HG03439 (cell line): Measurements from ENCODE around the gene E2F2.
A peak's percentile ranks its signal among the peaks of the same experiment; 100 is the strongest.
"Not testable (repeated sequence)": the region's sequence is repeated elsewhere in the genome, so short reads cannot be mapped to it uniquely, and the experiment has no call there.

Source experiments
- ATAC-seq: cut with Tn5 transposase; IDR thresholded peaks from one replicate; pipeline ENCODE4 v1.9.1; 2021; ENCODE audit warnings: mild to moderate bottlenecking, moderate library complexity; ENCODE audit not compliant: unreplicated experiment

The E2F2 gene

GRCh38 chr1:23551849-23552248, 20.8 kb upstream of the E2F2 start:
- no peak for ATAC-seq

GRCh38 chr1:23548704-23549143, 17.7 kb upstream of the E2F2 start:
- ATAC-seq: no peak

DNA sequence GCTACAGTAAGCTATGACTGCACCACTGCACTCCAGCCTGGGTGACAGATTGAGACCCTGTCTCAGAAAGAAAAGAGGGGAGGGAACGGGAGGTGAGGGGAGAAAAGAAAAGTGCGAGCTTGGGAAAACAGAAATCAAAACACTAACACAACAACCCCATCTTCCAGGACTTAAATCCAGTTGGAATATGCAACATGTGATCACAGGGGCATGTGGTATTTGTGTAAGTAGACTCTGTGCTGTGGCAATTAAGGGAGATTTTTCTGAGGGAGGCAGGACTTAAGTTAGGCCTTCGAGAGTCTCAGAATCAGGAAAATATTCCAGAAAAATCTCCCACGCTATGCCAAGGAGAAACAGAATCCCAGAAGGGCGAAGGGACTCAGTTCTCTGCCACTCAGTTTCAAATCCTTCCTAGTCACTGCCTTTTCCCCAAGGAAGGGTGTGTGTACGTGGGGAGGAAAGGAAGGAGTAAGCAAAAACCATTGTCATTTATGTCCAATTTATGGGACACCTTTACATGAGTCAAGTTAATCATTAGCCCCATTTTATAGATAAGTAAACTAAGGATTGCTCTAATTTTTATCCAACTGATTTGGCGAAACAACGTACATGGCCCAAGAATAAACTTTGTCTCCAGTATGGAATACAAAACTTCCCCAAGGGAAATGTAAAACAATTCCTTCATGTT, 16.0 kb upstream of the E2F2 start:
- no peak for ATAC-seq

GRCh38 chr1:23545851-23546250, 14.8 kb upstream of the E2F2 start:
- ATAC-seq: no peak

DNA sequence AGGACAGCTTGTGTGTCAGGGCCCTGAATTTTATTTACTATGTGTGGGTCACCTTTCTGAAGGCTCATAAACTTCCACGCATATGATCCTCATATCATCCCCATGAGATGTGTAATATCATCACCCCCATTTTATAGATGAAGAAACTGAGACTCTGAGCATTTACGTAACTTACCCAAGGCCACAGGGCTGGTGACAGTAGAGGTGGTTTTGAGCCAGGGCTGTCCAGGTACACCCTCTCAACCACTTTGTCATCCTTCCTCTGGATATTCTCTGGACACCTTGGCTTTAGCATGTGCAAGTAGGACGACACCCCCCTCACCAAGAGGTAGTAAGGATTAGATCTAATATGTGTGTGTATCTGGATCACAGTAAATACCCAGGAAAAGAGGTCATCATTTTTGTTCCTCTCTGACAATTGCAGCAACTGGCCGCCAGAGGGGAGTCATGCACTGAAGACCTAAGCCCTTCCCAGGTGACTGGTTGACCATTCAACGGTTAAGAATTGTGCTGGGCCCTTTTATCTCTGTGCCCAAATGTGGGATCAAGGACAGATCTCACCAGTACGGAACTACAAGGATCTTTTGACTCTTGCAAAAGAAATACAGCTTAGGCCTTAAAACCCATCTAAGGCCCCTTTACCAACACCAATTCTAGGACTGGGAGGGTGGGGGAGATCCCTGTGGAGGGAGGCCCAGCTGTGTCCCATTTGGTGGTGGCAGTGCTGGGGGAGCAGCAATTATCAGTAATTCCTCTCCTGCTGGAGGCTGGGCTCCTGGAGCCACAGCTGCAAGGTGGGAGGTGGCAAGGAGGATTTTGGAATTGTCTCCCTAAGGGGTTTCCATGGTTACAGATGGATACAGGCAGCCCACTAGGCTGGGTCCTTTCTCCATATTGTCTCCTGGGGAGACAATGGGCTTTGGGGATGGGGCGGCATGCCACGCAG, 13.7 kb upstream of the E2F2 start:
- no peak for ATAC-seq

DNA sequence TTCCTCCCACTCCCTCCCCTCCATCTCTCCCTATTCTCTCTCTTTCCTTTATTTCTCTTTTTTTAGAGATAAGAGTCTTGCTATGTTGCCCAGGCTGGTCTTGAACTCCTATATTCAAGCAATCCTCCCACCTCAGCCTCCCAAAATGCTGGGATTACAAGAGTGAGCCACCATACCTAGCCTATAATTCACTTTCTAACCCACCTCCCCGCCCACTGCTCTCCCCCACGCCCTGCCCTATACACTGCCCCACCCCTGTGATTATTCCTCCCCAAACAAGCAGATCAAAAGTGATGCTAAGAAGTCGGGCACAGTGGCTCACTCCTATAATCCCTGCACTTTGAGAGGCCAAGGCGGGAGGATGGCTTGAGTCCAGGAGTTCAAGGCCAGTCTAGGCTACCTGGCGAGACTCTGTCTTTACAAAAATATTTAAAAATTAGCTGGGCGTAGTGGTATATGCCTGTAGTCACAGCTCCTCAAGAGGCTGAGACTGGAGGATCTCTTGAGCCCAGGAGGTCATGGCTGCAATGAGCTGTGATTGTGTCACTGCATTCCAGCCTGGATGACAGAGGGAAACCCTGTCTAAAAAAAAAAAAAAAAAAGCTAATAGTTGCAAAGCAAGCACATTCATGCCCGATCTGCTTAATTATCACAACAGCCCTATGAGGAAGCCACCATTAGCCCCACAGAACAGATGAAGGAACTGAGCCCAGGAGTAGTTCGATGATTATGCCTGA, 12.8 kb upstream of the E2F2 start:
- no peak for ATAC-seq

GRCh38 chr1:23542940-23543339, 11.9 kb upstream of the E2F2 start:
- not testable (repeated sequence) for ATAC-seq

- ATAC-seq: peak; percentile 78
Measured at GRCh38 chr1:23539698-23540266, 8.7 kb upstream of the E2F2 start.

DNA sequence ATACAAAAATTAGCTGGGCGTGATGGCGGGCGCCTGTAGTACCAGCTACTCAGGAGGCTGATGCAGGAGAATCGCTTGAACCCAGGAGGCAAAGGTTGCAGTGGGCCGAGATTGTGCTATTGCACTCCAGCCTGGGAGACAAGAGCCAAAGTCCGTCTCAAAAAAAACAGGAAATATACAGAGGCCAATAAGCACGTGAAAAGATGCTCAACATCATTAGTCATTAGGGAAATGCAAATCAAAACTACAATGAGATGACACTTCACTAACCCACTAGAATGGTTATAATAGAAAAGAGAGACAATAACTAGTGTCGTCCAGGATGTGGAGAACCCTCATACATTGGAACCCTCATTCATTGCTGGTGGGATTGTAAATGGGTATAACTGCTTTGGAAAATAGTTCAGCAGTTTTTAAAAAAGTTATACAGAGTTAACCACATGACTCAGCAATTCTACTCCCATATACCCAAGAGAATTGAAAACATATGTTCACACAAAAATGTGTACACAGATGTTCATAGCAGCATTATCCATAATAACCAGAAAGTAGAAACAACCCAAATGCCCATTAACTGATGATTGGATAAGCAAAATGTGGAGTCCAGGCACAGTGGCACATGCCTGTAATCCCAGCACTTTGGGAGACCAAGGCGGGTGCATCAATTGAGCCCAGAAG, 6.4 kb upstream of the E2F2 start:
- no peak for ATAC-seq

DNA sequence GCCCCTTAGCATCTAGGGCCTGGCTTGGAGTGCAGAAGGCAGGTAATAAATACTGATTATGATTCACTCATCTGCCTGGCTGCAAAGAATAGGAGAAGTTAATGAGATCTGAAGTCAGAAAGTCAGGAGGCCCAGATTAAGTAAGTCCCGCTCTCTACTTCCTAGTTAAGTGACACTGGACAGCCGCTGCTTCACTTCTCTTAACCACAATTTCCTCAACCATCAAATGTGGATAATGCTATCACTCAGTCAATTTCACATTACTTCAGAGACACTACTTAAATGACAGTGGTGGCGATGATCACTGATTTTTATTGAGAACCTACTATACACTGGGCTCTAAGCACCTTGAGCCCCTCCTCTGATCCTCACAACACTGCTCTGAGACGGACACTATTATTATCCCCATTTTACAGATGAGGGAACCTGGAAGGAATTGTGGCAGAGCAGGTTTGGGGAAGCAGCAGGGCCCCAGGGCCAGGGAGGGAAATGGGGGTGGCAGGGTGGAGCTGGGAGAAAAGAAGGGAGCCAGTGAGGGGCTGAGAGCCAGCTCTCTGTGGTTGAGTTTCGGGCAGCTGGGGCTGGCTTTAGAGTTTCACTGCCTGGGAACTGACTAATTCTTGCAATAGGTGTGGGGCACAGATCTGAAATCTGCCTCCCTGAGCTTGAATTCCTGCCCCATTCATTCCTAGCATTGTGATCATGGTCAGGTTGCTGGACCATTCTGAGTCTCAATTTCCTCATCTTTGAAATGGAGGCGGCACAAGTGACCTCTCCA, 2.4 kb upstream of the E2F2 start:
- ATAC-seq: no peak

DNA sequence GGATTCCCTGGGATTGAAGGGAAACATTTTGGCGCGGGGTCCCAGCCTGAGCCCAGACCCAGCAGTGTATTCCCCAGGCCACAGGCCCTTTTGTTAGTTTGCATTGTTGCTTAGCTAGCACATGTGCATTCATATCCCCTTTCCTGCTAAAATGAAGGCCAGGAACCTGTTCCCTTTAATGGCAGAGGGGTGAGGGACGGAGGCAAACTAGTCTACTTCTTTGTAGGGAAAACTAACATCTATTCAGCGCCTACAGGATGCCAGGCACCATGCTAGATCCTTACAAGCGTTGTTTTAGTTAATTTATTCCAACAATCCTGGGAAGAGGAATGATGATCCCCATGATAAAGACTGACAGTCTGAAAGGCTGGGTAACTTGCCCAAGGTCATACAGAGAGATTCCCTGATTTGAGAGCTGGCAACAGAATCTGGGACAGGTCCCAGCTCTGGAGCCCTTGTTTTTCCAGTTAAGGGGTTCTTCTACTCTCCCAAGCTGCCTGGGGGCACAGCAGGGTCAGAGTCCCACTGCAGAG, 595 bp upstream of the E2F2 start:
- ATAC-seq: no peak

DNA sequence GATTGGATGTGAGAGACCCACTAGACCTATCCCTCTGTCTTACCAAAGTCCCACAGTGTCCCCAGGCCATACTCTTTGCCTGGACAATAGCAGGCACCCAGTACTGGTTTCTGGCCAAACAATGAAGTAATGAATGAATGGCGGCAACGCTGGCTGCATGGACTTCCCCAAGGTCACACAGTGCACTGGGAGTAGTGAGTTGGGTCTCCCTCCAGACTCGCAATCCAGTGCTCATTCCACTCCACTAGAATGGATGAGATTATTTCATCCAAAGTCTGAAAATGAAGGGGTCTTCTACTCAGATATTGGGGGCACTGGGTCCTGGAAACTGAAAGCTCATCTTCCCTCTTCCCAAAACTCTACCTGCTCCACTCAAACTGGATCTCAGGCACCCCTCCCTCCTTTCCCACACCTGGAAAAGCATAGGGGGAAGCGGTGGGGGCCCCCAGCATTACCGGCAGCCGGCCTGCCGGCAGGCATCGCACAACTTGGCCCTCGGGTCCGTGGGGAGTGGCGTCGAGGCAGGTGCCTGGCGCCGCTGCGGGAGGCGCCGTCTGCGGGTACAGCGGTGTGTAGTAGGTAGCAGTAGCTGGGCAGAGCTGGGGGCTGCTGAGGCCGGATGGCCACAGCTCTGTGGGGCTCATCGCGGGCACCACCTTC, 816 bp downstream of the E2F2 start:
- peak; percentile 4 for ATAC-seq

DNA sequence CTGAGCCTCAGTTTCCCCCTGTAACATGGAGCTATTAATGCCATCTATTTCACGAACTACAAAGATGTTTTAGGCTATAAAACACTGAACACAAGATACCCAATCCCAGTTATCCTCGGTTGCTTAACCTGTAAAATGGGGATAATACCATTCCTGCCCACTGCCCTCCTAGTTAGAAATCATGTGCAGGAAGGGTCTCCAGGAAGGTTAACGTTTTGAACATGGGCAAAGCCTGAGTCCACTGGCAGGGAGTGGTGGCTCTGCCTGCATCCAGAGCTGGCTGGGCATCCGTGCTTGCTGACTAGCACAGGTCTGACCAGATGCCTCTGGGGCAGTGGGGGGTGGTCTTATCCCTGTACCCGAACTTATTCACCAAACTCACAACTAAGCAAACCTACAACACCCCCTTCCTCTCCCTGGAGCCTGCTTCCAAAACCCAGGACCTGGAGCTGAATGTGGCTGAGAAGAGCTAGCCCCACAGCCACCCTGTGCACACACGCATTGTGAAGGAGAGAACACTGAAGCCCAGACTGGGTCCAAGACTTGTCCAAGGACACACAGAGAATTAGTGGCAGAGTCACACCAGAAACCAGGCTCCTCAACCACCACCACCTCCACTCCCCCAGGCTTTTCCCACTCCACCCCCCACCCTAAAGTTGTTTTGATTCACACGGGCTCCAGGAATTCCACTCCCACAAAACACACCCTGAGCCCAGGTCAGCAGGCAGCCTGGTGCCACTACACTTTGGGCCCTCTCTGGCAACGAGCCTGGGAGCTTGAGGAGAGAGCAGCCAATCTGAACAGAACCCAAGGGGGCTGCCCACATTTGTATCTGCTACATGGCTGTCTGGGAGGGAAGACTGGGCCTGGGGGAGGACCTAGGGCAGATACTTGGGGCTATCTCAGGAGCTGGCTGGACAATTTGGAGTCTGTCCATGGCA, 1.6 kb downstream of the E2F2 start:
- ATAC-seq: no peak

- ATAC-seq: no peak
Measured at GRCh38 chr1:23528250-23528978, 2.6 kb downstream of the E2F2 start.

- ATAC-seq: no peak
Measured at GRCh38 chr1:23527900-23528249, 3.2 kb downstream of the E2F2 start.

- no peak for ATAC-seq
Measured at GRCh38 chr1:23527366-23527765, 3.7 kb downstream of the E2F2 start.

- no peak for ATAC-seq
Measured at GRCh38 chr1:23526329-23527041, 4.5 kb downstream of the E2F2 start.
